ENCODE measurements around the gene FERMT3. TPM values are rescaled to one million over a fixed set of nuclear protein-coding genes. Genes with fewer than 3 reads are reported as not detected.

FERMT3 gene
- total RNA-seq, 2 experiments from 2014 or later, result 55.8 to 61.1 TPM

DNA sequence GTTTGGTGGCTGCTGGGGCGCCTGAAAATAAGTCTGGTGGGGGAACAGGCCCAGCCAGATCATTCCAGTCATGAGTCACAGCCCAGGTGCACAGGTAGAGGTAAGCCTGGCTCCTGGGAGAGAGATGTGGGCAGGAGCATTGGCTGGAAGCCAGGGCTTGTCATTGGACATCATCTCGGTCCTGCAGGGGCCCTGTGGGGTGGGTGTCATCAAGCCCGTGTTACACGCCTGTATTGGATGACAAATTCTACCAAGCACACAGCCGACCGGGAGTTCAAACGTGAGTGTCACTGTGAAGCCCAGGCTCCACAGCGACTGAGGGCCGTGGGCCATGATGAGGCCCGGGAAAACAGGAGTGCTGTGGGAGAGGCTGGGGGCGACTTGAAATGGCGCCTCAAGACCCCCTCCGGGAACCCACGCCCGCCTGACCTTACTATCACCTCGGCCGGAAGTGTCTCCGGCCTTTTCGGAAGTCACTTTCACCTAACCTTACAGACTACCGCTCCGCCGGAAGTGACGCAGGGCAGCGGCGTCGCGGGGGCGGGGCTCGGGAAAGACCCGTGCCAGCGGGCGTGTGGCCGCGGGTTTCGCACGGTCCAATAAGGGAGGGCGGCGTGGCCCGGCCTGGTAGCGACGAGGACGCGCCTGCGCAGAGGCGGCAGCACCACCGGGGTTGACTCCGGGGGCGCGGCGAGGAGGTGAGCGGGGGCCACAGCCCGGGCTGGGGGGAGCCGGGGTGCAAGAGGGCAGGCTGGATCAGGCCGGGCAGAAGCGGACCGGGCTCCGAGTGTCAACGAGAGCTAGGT, 34.1 kb downstream of the FERMT3 start, which contains the start of gene FKBP2:
TSS of gene FKBP2 (plus strand) at position 661 of the 806 bp plus-strand sequence. CDS start 1,293 bp downstream, outside the sequence.
- peaks cover 32% of the 10 kb centered on the region for H3K36me3 Mint-ChIP-seq (ENCODE audit: low read depth)
- peaks cover 59% of the 10 kb centered on the region for H3K4me1 ChIP-seq (ENCODE audit: insufficient read depth, low read length)
- ChIA-PET POLR2A (interaction anchor here (0.6 to 5.5 kb wide), 22 partner anchors 9 to 1588 kb away, joined by 3 to 69 read pairs (median 5); partner anchors contain the start of genes BAD, CCDC88B, DNAJC4 and FERMT3), CTCF (interaction anchor here (0.9 to 1.9 kb wide), 7 partner anchors 9 to 102 kb away, joined by 3 to 10 read pairs (median 4); partner anchors contain the start of genes NUDT22, PLCB3 and TRPT1)
- TF ChIP-seq, protein P1, sequence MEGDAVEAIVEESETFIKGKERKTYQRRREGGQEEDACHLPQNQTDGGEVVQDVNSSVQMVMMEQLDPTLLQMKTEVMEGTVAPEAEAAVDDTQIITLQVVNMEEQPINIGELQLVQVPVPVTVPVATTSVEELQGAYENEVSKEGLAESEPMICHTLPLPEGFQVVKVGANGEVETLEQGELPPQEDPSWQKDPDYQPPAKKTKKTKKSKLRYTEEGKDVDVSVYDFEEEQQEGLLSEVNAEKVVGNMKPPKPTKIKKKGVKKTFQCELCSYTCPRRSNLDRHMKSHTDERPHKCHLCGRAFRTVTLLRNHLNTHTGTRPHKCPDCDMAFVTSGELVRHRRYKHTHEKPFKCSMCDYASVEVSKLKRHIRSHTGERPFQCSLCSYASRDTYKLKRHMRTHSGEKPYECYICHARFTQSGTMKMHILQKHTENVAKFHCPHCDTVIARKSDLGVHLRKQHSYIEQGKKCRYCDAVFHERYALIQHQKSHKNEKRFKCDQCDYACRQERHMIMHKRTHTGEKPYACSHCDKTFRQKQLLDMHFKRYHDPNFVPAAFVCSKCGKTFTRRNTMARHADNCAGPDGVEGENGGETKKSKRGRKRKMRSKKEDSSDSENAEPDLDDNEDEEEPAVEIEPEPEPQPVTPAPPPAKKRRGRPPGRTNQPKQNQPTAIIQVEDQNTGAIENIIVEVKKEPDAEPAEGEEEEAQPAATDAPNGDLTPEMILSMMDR (IDR thresholded peaks at IDR 0.05), result no peak
- no peaks in the 10 kb centered on the region for H3K27me3 Mint-ChIP-seq
- ATAC-seq (ENCODE audit: poor library complexity) (peak; percentile 66), DNase-seq (peak; percentile 92 to 100 (median 97))
- intact Hi-C loops (cut with DNase I, micrococcal nuclease), result loop anchor here (1.0 to 5.0 kb wide), 7 partner anchors 10 to 64 kb away; partner anchors contain the start of genes DNAJC4 (in 2 of the 2), FERMT3 (in 2 of the 2), GPR137 (in 2 of the 2) and BAD (in 1 of the 2)
- H3K9me3 Mint-ChIP-seq, result no peaks in the 10 kb centered on the region
- peak within 1 kb of the TSS; percentile 98 for H3K4me3 Mint-ChIP-seq
- peaks cover 40% of the 10 kb centered on the region for H3K4me1 Mint-ChIP-seq (ENCODE audit: low read depth)
- H3K4me3 ChIP-seq (ENCODE audit: low read length), result peak within 1 kb of the TSS; percentile 80
- no peaks in the 10 kb centered on the region for H3K27me3 ChIP-seq (ENCODE audit: control insufficient read depth in 1 of 2, insufficient read depth in 2 of 2, low read length in 2 of 2)
- H3K27ac ChIP-seq (ENCODE audit: low read depth in 1 of 2, low read length in 2 of 2), result peak within 1 kb of the TSS; percentile 97 to 100
- H3K9me3 ChIP-seq (ENCODE audit: control insufficient read depth in 1 of 2, insufficient read depth in 1 of 2, low read length in 2 of 2), result no peaks in the 10 kb centered on the region
- peak within 1 kb of the TSS; percentile 100 for H3K27ac Mint-ChIP-seq
- peaks cover 22% of the 10 kb centered on the region for H3K36me3 ChIP-seq (ENCODE audit: insufficient read depth, low read length)

DNA sequence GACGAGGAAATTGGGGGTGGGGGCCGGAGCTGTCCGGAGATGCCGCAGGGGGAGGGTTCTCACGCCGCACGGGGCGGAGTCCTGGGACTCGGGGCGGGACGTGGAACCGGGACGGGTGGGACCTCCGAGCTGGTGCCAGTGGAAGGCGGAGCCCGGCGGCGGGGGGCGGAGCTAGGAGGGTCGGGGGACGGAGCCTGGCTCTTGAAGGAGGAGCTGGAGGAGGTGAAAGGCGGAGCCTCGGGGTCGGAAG, 34.6 kb downstream of the FERMT3 start:
- intact Hi-C loops (cut with DNase I, micrococcal nuclease), result loop anchor here (1.0 to 5.0 kb wide), 7 partner anchors 11 to 64 kb away; partner anchors contain the start of genes DNAJC4 (in 2 of the 2), FERMT3 (in 2 of the 2), GPR137 (in 2 of the 2) and BAD (in 1 of the 2)
- H3K27me3 ChIP-seq (ENCODE audit: control insufficient read depth in 1 of 2, insufficient read depth in 2 of 2, low read length in 2 of 2), result no peaks in the 10 kb centered on the region
- H3K4me3 Mint-ChIP-seq, result peak overlapping the region; percentile 98
- H3K4me3 ChIP-seq (ENCODE audit: low read length), result peak overlapping the region; percentile 80
- DNase-seq (peak in 7 of 14 experiments; percentile 99 to 100 (median 100)), ATAC-seq (ENCODE audit: poor library complexity) (peak; percentile 81)
- peaks cover 22% of the 10 kb centered on the region for H3K36me3 ChIP-seq (ENCODE audit: insufficient read depth, low read length)
- H3K9me3 Mint-ChIP-seq, result no peaks in the 10 kb centered on the region
- peak overlapping the region; percentile 100 for H3K27ac Mint-ChIP-seq
- H3K27ac ChIP-seq (ENCODE audit: low read depth in 1 of 2, low read length in 2 of 2), result peak overlapping the region; percentile 97 to 100
- TF ChIP-seq, protein P1 (IDR thresholded peaks at IDR 0.05), result no peak
- H3K4me1 ChIP-seq (ENCODE audit: insufficient read depth, low read length), result peaks cover 59% of the 10 kb centered on the region
- CTCF ChIA-PET, result interaction anchor here (0.9 to 1.9 kb wide), 5 partner anchors 10 to 63 kb away, joined by 4 to 10 read pairs (median 7); partner anchors contain the start of genes NUDT22, PLCB3 and TRPT1
- peaks cover 44% of the 10 kb centered on the region for H3K4me1 Mint-ChIP-seq (ENCODE audit: low read depth)
- no peaks in the 10 kb centered on the region for H3K27me3 Mint-ChIP-seq
- H3K9me3 ChIP-seq (ENCODE audit: control insufficient read depth in 1 of 2, insufficient read depth in 1 of 2, low read length in 2 of 2), result no peaks in the 10 kb centered on the region
- POLR2A ChIA-PET, result interaction anchor here (0.6 to 5.5 kb wide), 21 partner anchors 9 to 1588 kb away, joined by 3 to 69 read pairs (median 5); partner anchors contain the start of genes BAD, CCDC88B, DNAJC4 and FERMT3
- H3K36me3 Mint-ChIP-seq (ENCODE audit: low read depth), result peaks cover 34% of the 10 kb centered on the region

Measured in CD4-positive, alpha-beta T cell (primary cell).